ENCODE data around the gene RANBP9.

The RANBP9 gene

DNA sequence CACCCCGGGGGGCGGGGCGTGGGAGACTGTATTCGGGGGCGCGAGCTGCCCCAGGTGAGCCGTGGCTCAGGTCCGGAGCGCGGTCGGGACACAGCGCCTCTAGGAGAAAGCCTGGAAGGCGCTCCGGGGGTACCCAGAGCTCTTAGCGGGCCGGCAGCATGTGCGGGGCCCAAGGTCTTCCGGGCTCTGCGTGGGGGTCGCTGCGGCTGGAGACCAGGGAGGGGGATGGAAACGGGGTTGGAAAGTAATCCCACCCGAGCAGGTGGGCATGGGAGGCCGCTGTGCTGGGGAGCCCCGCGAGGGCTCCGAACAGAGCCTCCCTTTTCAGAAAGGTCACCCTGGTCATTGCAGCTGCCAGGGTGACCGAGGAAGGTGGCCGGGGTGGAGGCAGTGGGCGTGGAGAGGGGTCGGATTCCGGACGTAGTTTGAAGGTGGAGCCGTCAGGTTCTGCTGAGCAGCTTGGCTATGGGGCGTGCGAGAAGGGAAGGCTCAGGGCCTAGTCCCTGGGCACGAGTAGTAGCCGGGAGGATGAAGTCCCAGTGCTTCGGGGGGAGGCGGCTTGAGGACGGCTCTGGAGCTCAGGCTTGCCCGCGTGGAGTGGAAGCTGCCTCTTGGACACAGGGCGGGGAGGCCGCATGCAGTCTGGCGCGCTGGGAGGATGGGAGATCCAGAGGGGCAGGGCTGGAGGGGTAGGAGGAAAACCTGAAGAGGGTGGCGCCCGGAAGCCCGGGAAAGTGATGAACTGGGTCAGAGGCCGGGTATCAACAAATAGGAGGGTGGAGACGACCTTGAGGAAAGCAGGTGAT lies 136.9 kb downstream of the RANBP9 start, which contains the start of gene SIRT5:
Gene SIRT5, plus strand, starts transcription at position 31 of the 806 bp plus-strand sequence. CDS start 9,510 bp downstream, outside the sequence.
- ATAC-seq, result peak; percentile 90
- TF ChIP-seq GLIS3 (CRISPR knock-in tag; IDR thresholded peaks at IDR 0.05), result peak; percentile 68; the same call in 1 of the 2 replicates
- TF ChIP-seq, protein P1, sequence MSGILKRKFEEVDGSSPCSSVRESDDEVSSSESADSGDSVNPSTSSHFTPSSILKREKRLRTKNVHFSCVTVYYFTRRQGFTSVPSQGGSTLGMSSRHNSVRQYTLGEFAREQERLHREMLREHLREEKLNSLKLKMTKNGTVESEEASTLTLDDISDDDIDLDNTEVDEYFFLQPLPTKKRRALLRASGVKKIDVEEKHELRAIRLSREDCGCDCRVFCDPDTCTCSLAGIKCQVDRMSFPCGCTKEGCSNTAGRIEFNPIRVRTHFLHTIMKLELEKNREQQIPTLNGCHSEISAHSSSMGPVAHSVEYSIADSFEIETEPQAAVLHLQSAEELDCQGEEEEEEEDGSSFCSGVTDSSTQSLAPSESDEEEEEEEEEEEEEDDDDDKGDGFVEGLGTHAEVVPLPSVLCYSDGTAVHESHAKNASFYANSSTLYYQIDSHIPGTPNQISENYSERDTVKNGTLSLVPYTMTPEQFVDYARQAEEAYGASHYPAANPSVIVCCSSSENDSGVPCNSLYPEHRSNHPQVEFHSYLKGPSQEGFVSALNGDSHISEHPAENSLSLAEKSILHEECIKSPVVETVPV (CRISPR knock-in tag; IDR thresholded peaks at IDR 0.05), result peak; percentile 58; the same call in 1 of the 2 replicates
- TF ChIP-seq ZNF565 (CRISPR knock-in tag; conservative IDR thresholded peaks at IDR 0.05; ENCODE audit: low read depth), result 0 out of 2 replicates have a peak, but pooled peaks have one; percentile 2
- TF ChIP-seq ZFP3 (CRISPR knock-in tag; IDR thresholded peaks at IDR 0.05), result peak; percentile 61; the same call in 1 of the 2 replicates
- no peak for TF ChIP-seq ZNF8 (CRISPR knock-in tag; IDR thresholded peaks at IDR 0.05)
- TF ChIP-seq SNAI2 (CRISPR knock-in tag; IDR thresholded peaks at IDR 0.05), result 0 out of 2 replicates have a peak, but pooled peaks have one; percentile 11

DNA sequence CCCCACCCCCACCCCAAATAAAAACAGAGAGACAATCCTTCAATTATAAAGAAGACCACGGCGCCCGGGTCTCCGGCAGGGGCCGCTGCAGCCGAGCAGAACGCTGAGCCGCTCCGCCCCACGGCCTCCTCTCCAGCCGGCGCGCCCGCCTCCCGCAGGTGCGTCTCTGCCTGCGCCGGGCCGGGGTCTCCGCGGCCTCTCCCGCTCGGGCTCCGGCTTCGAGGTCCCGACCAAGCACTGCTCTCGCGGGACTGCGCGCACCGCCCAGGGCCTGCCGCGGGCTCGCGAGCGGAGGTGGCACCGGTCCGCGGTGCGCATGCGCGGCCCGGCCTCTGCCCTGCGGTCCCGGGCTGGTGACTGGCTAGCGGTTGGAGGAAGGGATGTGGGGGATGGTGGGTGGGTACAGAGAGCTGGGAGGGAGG lies 137.5 kb downstream of the RANBP9 start:
- ATAC-seq, result peak; percentile 92
- TF ChIP-seq SNAI2 (CRISPR knock-in tag; IDR thresholded peaks at IDR 0.05), result no peak
- TF ChIP-seq, protein P2, sequence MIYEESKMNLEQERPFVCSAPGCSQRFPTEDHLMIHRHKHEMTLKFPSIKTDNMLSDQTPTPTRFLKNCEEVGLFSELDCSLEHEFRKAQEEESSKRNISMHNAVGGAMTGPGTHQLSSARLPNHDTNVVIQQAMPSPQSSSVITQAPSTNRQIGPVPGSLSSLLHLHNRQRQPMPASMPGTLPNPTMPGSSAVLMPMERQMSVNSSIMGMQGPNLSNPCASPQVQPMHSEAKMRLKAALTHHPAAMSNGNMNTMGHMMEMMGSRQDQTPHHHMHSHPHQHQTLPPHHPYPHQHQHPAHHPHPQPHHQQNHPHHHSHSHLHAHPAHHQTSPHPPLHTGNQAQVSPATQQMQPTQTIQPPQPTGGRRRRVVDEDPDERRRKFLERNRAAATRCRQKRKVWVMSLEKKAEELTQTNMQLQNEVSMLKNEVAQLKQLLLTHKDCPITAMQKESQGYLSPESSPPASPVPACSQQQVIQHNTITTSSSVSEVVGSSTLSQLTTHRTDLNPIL (CRISPR knock-in tag; IDR thresholded peaks at IDR 0.05; ENCODE audit: low read depth), result no peak
- TF ChIP-seq CSDC2 (CRISPR knock-in tag; IDR thresholded peaks at IDR 0.05), result no peak
- TF ChIP-seq ZFP30 (CRISPR knock-in tag; IDR thresholded peaks at IDR 0.05), result no peak
- TF ChIP-seq BACH2 (CRISPR knock-in tag; IDR thresholded peaks at IDR 0.05; ENCODE audit: borderline replicate concordance), result no peak
- no peak for TF ChIP-seq ISL1 (CRISPR knock-in tag; IDR thresholded peaks at IDR 0.05)
- TF ChIP-seq ZC3H10 (CRISPR knock-in tag; IDR thresholded peaks at IDR 0.05), result no peak
- no peak for TF ChIP-seq OSR1 (CRISPR knock-in tag; IDR thresholded peaks at IDR 0.05)
- TF ChIP-seq PPARA (CRISPR knock-in tag; IDR thresholded peaks at IDR 0.05; ENCODE audit: borderline replicate concordance), result no peak
- no peak for TF ChIP-seq ZNF8 (CRISPR knock-in tag; IDR thresholded peaks at IDR 0.05)
- no peak for TF ChIP-seq ARNTL (CRISPR knock-in tag; IDR thresholded peaks at IDR 0.05; ENCODE audit: borderline replicate concordance, low read depth)
- TF ChIP-seq, protein P1 (CRISPR knock-in tag; IDR thresholded peaks at IDR 0.05), result no peak
- TF ChIP-seq ZFP3 (CRISPR knock-in tag; IDR thresholded peaks at IDR 0.05), result no peak
- TF ChIP-seq, protein P3, sequence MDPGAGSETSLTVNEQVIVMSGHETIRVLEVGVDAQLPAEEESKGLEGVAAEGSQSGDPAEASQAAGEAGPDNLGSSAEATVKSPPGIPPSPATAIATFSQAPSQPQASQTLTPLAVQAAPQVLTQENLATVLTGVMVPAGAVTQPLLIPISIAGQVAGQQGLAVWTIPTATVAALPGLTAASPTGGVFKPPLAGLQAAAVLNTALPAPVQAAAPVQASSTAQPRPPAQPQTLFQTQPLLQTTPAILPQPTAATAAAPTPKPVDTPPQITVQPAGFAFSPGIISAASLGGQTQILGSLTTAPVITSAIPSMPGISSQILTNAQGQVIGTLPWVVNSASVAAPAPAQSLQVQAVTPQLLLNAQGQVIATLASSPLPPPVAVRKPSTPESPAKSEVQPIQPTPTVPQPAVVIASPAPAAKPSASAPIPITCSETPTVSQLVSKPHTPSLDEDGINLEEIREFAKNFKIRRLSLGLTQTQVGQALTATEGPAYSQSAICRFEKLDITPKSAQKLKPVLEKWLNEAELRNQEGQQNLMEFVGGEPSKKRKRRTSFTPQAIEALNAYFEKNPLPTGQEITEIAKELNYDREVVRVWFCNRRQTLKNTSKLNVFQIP (CRISPR knock-in tag; IDR thresholded peaks at IDR 0.05; ENCODE audit: borderline replicate concordance, low read depth), result no peak
- no peak for TF ChIP-seq ZNF565 (CRISPR knock-in tag; conservative IDR thresholded peaks at IDR 0.05; ENCODE audit: low read depth)
- no peak for TF ChIP-seq ESRRG (CRISPR knock-in tag; IDR thresholded peaks at IDR 0.05)
- no peak for TF ChIP-seq TCF4 (CRISPR knock-in tag; IDR thresholded peaks at IDR 0.05; ENCODE audit: borderline replicate concordance)
- TF ChIP-seq, protein P4, sequence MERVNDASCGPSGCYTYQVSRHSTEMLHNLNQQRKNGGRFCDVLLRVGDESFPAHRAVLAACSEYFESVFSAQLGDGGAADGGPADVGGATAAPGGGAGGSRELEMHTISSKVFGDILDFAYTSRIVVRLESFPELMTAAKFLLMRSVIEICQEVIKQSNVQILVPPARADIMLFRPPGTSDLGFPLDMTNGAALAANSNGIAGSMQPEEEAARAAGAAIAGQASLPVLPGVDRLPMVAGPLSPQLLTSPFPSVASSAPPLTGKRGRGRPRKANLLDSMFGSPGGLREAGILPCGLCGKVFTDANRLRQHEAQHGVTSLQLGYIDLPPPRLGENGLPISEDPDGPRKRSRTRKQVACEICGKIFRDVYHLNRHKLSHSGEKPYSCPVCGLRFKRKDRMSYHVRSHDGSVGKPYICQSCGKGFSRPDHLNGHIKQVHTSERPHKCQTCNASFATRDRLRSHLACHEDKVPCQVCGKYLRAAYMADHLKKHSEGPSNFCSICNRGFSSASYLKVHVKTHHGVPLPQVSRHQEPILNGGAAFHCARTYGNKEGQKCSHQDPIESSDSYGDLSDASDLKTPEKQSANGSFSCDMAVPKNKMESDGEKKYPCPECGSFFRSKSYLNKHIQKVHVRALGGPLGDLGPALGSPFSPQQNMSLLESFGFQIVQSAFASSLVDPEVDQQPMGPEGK (CRISPR knock-in tag; IDR thresholded peaks at IDR 0.05; ENCODE audit: borderline replicate concordance), result no peak
- no peak for TF ChIP-seq GLIS3 (CRISPR knock-in tag; IDR thresholded peaks at IDR 0.05)
- TF ChIP-seq, protein P5, sequence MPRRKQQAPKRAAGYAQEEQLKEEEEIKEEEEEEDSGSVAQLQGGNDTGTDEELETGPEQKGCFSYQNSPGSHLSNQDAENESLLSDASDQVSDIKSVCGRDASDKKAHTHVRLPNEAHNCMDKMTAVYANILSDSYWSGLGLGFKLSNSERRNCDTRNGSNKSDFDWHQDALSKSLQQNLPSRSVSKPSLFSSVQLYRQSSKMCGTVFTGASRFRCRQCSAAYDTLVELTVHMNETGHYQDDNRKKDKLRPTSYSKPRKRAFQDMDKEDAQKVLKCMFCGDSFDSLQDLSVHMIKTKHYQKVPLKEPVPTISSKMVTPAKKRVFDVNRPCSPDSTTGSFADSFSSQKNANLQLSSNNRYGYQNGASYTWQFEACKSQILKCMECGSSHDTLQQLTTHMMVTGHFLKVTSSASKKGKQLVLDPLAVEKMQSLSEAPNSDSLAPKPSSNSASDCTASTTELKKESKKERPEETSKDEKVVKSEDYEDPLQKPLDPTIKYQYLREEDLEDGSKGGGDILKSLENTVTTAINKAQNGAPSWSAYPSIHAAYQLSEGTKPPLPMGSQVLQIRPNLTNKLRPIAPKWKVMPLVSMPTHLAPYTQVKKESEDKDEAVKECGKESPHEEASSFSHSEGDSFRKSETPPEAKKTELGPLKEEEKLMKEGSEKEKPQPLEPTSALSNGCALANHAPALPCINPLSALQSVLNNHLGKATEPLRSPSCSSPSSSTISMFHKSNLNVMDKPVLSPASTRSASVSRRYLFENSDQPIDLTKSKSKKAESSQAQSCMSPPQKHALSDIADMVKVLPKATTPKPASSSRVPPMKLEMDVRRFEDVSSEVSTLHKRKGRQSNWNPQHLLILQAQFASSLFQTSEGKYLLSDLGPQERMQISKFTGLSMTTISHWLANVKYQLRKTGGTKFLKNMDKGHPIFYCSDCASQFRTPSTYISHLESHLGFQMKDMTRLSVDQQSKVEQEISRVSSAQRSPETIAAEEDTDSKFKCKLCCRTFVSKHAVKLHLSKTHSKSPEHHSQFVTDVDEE (CRISPR knock-in tag; IDR thresholded peaks at IDR 0.05), result no peak

Data from SK-N-SH treated with all-trans-retinoic acid at 6 μM for 48 hours (cell line).